KMS-11 (cell line): Measurements from ENCODE around the gene LRRTM4.
A peak's percentile ranks its signal among the peaks of the same experiment; 100 is the strongest.

Source experiments
- H2AFZ ChIP-seq: fragments of 200-600 bp; sonication (generic); 2 replicates; pipeline ENCODE4 v1.6.1; 2016; ENCODE audit warnings: antibody characterized with exemption, mixed run types, low read depth
- H3K27ac ChIP-seq: fragments of 200-600 bp; sonication (generic); 2 replicates; pipeline ENCODE4 v1.6.1; 2016; ENCODE audit warnings: mild to moderate bottlenecking, mixed run types
- H3K27me3 ChIP-seq: fragments of 200-600 bp; sonication (generic); 2 replicates; pipeline ENCODE4 v1.6.1; 2017; ENCODE audit warnings: mild to moderate bottlenecking, low read depth, mixed run types, moderate library complexity; ENCODE audit not compliant: insufficient read depth
- H3K36me3 ChIP-seq: fragments of 200-600 bp; sonication (generic); 2 replicates; pipeline ENCODE4 v1.6.1; 2017; ENCODE audit warnings: mild to moderate bottlenecking, mixed run types; ENCODE audit not compliant: insufficient read depth
- H3K4me1 ChIP-seq: fragments of 200-600 bp; sonication (generic); 2 replicates; pipeline ENCODE4 v1.6.1; 2016; ENCODE audit warnings: mild to moderate bottlenecking, low read depth, mixed run types; ENCODE audit not compliant: poor library complexity, severe bottlenecking
- H3K4me2 ChIP-seq: fragments of 200-600 bp; sonication (generic); 2 replicates; pipeline ENCODE4 v1.7.0; 2016; ENCODE audit warnings: mild to moderate bottlenecking, mixed run types
- H3K4me3 ChIP-seq: fragments of 200-600 bp; sonication (generic); IDR thresholded peaks from 2 replicates; pipeline ENCODE4 v1.6.1; 2017; ENCODE audit warnings: low read depth, low read length, mixed read lengths; ENCODE audit not compliant: insufficient read depth
- H3K79me2 ChIP-seq: fragments of 200-600 bp; sonication (generic); 2 replicates; pipeline ENCODE4 v1.6.1; 2016; ENCODE audit warnings: low read depth, mixed run types; ENCODE audit not compliant: insufficient read depth
- H3K9ac ChIP-seq: fragments of 200-600 bp; sonication (generic); 2 replicates; pipeline ENCODE4 v1.6.1; 2016; ENCODE audit warnings: mild to moderate bottlenecking, mixed run types
- H4K20me1 ChIP-seq: fragments of 200-600 bp; sonication (generic); 2 replicates; pipeline ENCODE4 v1.6.1; 2016; ENCODE audit warnings: mild to moderate bottlenecking, mixed run types; ENCODE audit not compliant: insufficient read depth
- TF ChIP-seq, protein P1 (sequence below): fragments of 200-600 bp; sonication (generic); conservative IDR thresholded peaks from 2 replicates; pipeline ENCODE4 v1.6.1; 2017; ENCODE audit warnings: low read depth, mild to moderate bottlenecking, antibody characterized with exemption, low read length, moderate library complexity, mixed read lengths

Gene LRRTM4

DNA sequence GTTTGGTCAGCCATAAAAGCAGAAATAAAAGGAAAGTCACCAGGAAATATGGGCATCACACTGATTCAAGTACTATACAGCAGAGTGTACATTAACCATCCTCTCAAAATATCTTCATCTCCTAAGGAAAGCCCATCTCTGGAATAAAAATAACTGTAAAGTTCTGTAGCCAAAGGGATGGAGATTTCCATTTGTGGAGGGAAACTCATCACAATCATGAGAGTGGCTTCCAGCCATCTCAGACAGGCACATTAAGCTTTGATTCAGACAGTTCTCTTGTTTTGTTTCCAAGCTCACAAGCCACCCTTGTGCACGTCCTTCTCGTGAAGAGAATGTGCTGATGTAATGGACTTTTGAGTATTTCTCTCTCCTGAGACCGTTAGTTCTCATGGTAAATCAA, 695.5 kb downstream of the LRRTM4 start:
- Histone ChIP-seq H3K4me3 (no peak overlapping the region), H3K27me3 (no peaks in the 10 kb centered on the region), H3K36me3 (no peaks in the 10 kb centered on the region), H2AFZ (peak overlapping the region; percentile 22), H3K79me2 (no peaks in the 10 kb centered on the region), H3K9ac (0 out of 2 replicates have a peak overlapping the region, but pooled peaks have one; percentile 5), H3K4me2 (0 out of 2 replicates have a peak overlapping the region, but pooled peaks have one; percentile 29), H3K4me1 (peaks cover 23% of the 10 kb centered on the region), H4K20me1 (no peaks in the 10 kb centered on the region), H3K27ac (peak overlapping the region; percentile 40)
- TF ChIP-seq, protein P1, sequence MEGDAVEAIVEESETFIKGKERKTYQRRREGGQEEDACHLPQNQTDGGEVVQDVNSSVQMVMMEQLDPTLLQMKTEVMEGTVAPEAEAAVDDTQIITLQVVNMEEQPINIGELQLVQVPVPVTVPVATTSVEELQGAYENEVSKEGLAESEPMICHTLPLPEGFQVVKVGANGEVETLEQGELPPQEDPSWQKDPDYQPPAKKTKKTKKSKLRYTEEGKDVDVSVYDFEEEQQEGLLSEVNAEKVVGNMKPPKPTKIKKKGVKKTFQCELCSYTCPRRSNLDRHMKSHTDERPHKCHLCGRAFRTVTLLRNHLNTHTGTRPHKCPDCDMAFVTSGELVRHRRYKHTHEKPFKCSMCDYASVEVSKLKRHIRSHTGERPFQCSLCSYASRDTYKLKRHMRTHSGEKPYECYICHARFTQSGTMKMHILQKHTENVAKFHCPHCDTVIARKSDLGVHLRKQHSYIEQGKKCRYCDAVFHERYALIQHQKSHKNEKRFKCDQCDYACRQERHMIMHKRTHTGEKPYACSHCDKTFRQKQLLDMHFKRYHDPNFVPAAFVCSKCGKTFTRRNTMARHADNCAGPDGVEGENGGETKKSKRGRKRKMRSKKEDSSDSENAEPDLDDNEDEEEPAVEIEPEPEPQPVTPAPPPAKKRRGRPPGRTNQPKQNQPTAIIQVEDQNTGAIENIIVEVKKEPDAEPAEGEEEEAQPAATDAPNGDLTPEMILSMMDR: no peak

DNA sequence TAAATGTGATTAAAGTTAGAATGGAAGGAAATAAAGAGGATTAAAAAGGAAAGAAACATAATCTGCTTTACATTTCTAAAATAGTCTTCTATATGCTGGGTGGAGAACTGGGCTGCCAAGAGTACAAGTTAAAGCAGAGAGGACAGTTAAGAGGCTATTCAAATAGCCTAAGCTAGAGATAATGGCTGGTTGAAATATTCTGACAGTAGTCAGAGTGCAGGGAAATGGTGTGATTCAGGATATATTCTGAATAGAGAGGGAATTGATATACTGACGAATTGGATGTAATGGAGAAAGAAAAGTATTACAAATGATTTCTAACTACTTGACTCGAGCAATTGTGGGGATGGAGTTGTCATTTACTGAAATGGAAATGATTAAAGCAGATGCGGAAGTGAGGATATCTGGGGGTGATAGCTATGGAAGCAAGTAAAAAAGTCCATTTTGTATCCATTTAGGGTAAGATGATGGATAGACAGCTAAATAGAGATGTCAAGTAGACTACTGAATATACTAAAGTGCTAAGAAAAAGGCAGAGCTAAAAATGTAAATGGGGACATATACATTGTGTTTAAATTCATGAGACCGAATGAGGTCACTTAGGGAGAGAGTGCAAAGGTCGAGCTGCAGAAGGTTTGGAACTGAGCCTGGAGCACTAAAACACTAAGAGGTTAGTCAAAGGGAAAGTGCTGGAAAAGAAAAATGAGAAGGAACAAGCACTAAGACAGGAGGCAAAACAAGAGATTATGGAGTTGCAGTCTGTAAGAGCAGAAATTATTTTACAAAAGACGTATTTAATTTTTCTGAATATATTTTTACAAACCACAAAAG, 696.8 kb downstream of the LRRTM4 start:
- H3K4me3 ChIP-seq: no peak overlapping the region
- H3K9ac ChIP-seq: no peak overlapping the region
- H3K36me3 ChIP-seq: no peaks in the 10 kb centered on the region
- H3K4me1 ChIP-seq: peaks cover 23% of the 10 kb centered on the region
- H3K27me3 ChIP-seq: no peaks in the 10 kb centered on the region
- TF ChIP-seq, protein P1: no peak
- H2AFZ ChIP-seq: no peak overlapping the region
- H3K79me2 ChIP-seq: no peaks in the 10 kb centered on the region
- no peak overlapping the region for H3K27ac ChIP-seq
- no peak overlapping the region for H3K4me2 ChIP-seq
- no peaks in the 10 kb centered on the region for H4K20me1 ChIP-seq

DNA sequence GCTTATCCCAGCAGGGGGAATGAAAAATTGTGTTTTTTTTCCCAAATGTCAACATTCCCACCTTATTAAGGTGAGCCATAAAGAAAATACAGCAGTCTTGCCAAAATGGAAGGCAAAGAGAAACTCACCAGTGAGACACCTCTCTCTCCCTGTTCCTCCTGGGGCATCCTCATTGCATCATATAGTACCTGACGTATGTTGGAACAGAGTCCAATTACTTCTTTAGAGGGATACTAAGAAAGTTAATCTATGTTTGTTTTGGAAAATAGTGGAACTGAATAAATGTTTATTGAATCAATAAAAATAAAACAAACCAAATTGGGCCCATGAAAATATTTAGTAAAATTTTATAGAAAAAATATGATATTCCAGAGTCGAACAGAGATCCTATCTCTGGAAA, 700.4 kb downstream of the LRRTM4 start:
- no peaks in the 10 kb centered on the region for H3K36me3 ChIP-seq
- TF ChIP-seq, protein P1: no peak
- H3K27ac ChIP-seq: no peak overlapping the region
- no peak overlapping the region for H3K4me2 ChIP-seq
- no peak overlapping the region for H3K9ac ChIP-seq
- H3K4me3 ChIP-seq: no peak overlapping the region
- H3K79me2 ChIP-seq: no peaks in the 10 kb centered on the region
- H2AFZ ChIP-seq: no peak overlapping the region
- no peaks in the 10 kb centered on the region for H4K20me1 ChIP-seq
- no peaks in the 10 kb centered on the region for H3K27me3 ChIP-seq
- H3K4me1 ChIP-seq: peaks cover 27% of the 10 kb centered on the region

DNA sequence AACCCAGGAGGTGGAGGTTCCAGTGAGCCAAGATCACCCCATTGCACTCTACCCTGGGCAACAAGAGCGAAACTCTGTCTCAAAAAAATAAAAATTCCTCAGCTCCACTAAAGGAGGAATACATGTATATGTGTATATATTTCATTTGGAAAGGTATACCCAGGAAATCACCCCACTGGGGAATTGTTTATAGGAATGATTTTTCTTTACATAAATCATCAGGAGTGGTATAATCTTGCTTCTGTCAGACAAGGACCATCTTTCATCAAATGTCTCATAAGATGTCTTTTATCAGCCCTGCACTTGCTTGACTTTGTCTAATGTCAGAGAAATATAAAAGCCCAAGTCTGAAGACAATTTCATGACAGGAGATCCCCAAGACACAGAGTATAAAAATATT, 709.1 kb downstream of the LRRTM4 start:
- Histone ChIP-seq H3K27ac (no peak overlapping the region), H3K27me3 (no peaks in the 10 kb centered on the region), H3K4me3 (no peak overlapping the region), H2AFZ (no peak overlapping the region), H4K20me1 (no peaks in the 10 kb centered on the region), H3K79me2 (no peaks in the 10 kb centered on the region), H3K9ac (no peak overlapping the region), H3K36me3 (no peaks in the 10 kb centered on the region), H3K4me2 (no peak overlapping the region), H3K4me1 (no peaks in the 10 kb centered on the region)
- TF ChIP-seq, protein P1: no peak
